Astrocyte (in vitro differentiated cells and primary cell): ENCODE measurements around the gene WDR33. TPM values are rescaled to one million over a fixed set of nuclear protein-coding genes. Genes with fewer than 3 reads are reported as not detected.
"Not testable (repeated sequence)": the region's sequence is repeated elsewhere in the genome, so short reads cannot be mapped to it uniquely, and the experiment has no call there.

ENCODE experiments used
- DNase-seq: peaks from one replicate; pipeline ENCODE4 v3.0.0-alpha.2; 2010; ENCODE audit warnings: low read depth
- FAIRE-seq: peaks from 2 replicates; lab custom pipeline; 2011; peaks lifted over from hg19 to GRCh38; lab: Jason Lieb, UNC
- H2AFZ ChIP-seq: 2 replicates; pipeline ENCODE4 v1.6.0; 2012; ENCODE audit warnings: low read depth, low read length, inconsistent platforms
- H3K27ac ChIP-seq: 2 replicates; pipeline ENCODE4 v1.5.1; 2011; ENCODE audit warnings: low read depth, low read length, inconsistent platforms
- H3K27me3 ChIP-seq: 2 replicates; pipeline ENCODE4 v1.6.0; 2011; ENCODE audit warnings: low read length, inconsistent platforms; ENCODE audit not compliant: insufficient read depth
- H3K36me3 ChIP-seq: 2 replicates; pipeline ENCODE4 v1.5.1; 2011; ENCODE audit warnings: low read length, inconsistent platforms; ENCODE audit not compliant: insufficient read depth
- H3K4me1 ChIP-seq: 2 replicates; pipeline ENCODE4 v1.5.1; 2011; ENCODE audit warnings: low read length, inconsistent platforms; ENCODE audit not compliant: insufficient read depth
- H3K4me2 ChIP-seq: 2 replicates; pipeline ENCODE4 v1.6.0; 2012; ENCODE audit warnings: low read length, inconsistent platforms
- H3K4me3 ChIP-seq: 2 replicates; pipeline ENCODE4 v1.5.1; 2011; ENCODE audit warnings: low read depth, mild to moderate bottlenecking, low read length, inconsistent platforms; ENCODE audit not compliant: insufficient read depth
- H3K79me2 ChIP-seq: 2 replicates; pipeline ENCODE4 v1.6.0; 2012; ENCODE audit warnings: mild to moderate bottlenecking, low read length, inconsistent platforms; ENCODE audit not compliant: insufficient read depth
- H3K9ac ChIP-seq: 2 replicates; pipeline ENCODE4 v1.6.0; 2012; ENCODE audit warnings: mild to moderate bottlenecking, low read length, inconsistent platforms
- H3K9me3 ChIP-seq: 2 replicates; pipeline ENCODE4 v1.5.1; 2012; ENCODE audit warnings: low read depth, mild to moderate bottlenecking, low read length, inconsistent platforms; ENCODE audit not compliant: insufficient read depth
- H4K20me1 ChIP-seq: 2 replicates; pipeline ENCODE4 v1.6.0; 2012; ENCODE audit warnings: low read length, inconsistent platforms; ENCODE audit not compliant: insufficient read depth
- H3K27ac Mint-ChIP-seq: one replicate; pipeline ENCODE4 v1.8.0; 2021; ENCODE audit warnings: mild to moderate bottlenecking, mixed read lengths; ENCODE audit not compliant: unreplicated experiment
- H3K27me3 Mint-ChIP-seq: one replicate; pipeline ENCODE4 v1.8.0; 2021; ENCODE audit warnings: low read depth, mixed read lengths; ENCODE audit not compliant: unreplicated experiment
- H3K36me3 Mint-ChIP-seq: one replicate; pipeline ENCODE4 v1.8.0; 2021; ENCODE audit warnings: low read depth, mixed read lengths; ENCODE audit not compliant: unreplicated experiment
- H3K4me1 Mint-ChIP-seq: one replicate; pipeline ENCODE4 v1.8.0; 2021; ENCODE audit warnings: low read depth, mixed read lengths; ENCODE audit not compliant: unreplicated experiment
- H3K4me3 Mint-ChIP-seq: one replicate; pipeline ENCODE4 v1.8.0; 2021; ENCODE audit warnings: mild to moderate bottlenecking, moderate library complexity, mixed read lengths; ENCODE audit not compliant: unreplicated experiment
- H3K9me3 Mint-ChIP-seq: one replicate; pipeline ENCODE4 v1.8.0; 2021; ENCODE audit warnings: mild to moderate bottlenecking, mixed read lengths; ENCODE audit not compliant: unreplicated experiment
- CTCF ChIP-seq: IDR thresholded peaks from 2 replicates; pipeline ENCODE4 v1.5.1; 2011; ENCODE audit warnings: low read depth, mild to moderate bottlenecking, inconsistent platforms, low read length, moderate library complexity; ENCODE audit not compliant: insufficient read depth
- EZH2 ChIP-seq: IDR thresholded peaks from 2 replicates; pipeline ENCODE4 v1.6.1; 2012; ENCODE audit warnings: mild to moderate bottlenecking, low read length, inconsistent platforms; ENCODE audit not compliant: insufficient read depth
- total RNA-seq: library from RNA; stranded (reverse); gene quantifications from 2 replicates; pipeline ENCODE4 v1.2.1, GENCODE V29; 2021

The WDR33 gene
- total RNA-seq, 1 donor from 2014 or later = 40.9 TPM

GRCh38 chr2:127805491-127805890, 5.5 kb downstream of the WDR33 start:
- FAIRE-seq = no peak

GRCh38 chr2:127799926-127800325, 11.0 kb downstream of the WDR33 start:
- no peak overlapping the region for H3K4me3 Mint-ChIP-seq
- no peaks in the 10 kb centered on the region for H3K27me3 Mint-ChIP-seq
- Histone ChIP-seq H3K4me1 (no peaks in the 10 kb centered on the region), H3K9ac (no peak overlapping the region), H2AFZ (no peak overlapping the region), H3K27me3 (no peaks in the 10 kb centered on the region), H3K27ac (no peak overlapping the region), H3K4me2 (no peak overlapping the region), H3K9me3 (no peaks in the 10 kb centered on the region), H3K36me3 (no peaks in the 10 kb centered on the region), H3K79me2 (peaks cover 99% of the 10 kb centered on the region), H3K4me3 (no peak overlapping the region), H4K20me1 (peaks cover 97% of the 10 kb centered on the region)
- DNase-seq = no peak
- H3K36me3 Mint-ChIP-seq = peaks cover 1% of the 10 kb centered on the region
- no peak overlapping the region for H3K27ac Mint-ChIP-seq
- no peak for FAIRE-seq
- TF ChIP-seq EZH2 (no peak), CTCF (no peak)
- H3K9me3 Mint-ChIP-seq = no peaks in the 10 kb centered on the region
- H3K4me1 Mint-ChIP-seq = peaks cover 2% of the 10 kb centered on the region

More at GRCh38 chr2:127805491-127805890, 5.5 kb downstream of the WDR33 start:
- peaks cover 1% of the 10 kb centered on the region for H3K36me3 Mint-ChIP-seq
- Histone ChIP-seq H2AFZ (no peak overlapping the region), H3K4me2 (no peak overlapping the region), H3K9me3 (no peaks in the 10 kb centered on the region), H3K36me3 (no peaks in the 10 kb centered on the region), H3K9ac (no peak overlapping the region), H4K20me1 (peaks cover 93% of the 10 kb centered on the region), H3K4me3 (no peak overlapping the region), H3K79me2 (peaks cover 100% of the 10 kb centered on the region), H3K27ac (no peak overlapping the region), H3K4me1 (peaks cover 5% of the 10 kb centered on the region), H3K27me3 (no peaks in the 10 kb centered on the region)
- H3K4me3 Mint-ChIP-seq = no peak overlapping the region
- no peak overlapping the region for H3K27ac Mint-ChIP-seq
- no peaks in the 10 kb centered on the region for H3K27me3 Mint-ChIP-seq
- TF ChIP-seq CTCF (no peak), EZH2 (no peak)
- H3K9me3 Mint-ChIP-seq = no peaks in the 10 kb centered on the region
- no peak for DNase-seq
- H3K4me1 Mint-ChIP-seq = peaks cover 17% of the 10 kb centered on the region

GRCh38 chr2:127796389-127796788, 14.6 kb downstream of the WDR33 start:
- no peak overlapping the region for H3K4me3 ChIP-seq
- Mint-ChIP-seq H3K27me3 (no peaks in the 10 kb centered on the region), H3K4me3 (no peak overlapping the region), H3K9me3 (no peaks in the 10 kb centered on the region), H3K4me1 (peaks cover 2% of the 10 kb centered on the region), H3K27ac (no peak overlapping the region), H3K36me3 (peaks cover 1% of the 10 kb centered on the region)
- DNase-seq = no peak
- H3K27me3 ChIP-seq = no peaks in the 10 kb centered on the region
- H3K9ac ChIP-seq = no peak overlapping the region
- no peak for TF ChIP-seq CTCF
- TF ChIP-seq EZH2 = no peak
- H3K4me2 ChIP-seq = no peak overlapping the region
- no peak overlapping the region for H2AFZ ChIP-seq
- H4K20me1 ChIP-seq = peaks cover 96% of the 10 kb centered on the region
- H3K36me3 ChIP-seq = no peaks in the 10 kb centered on the region
- no peaks in the 10 kb centered on the region for H3K9me3 ChIP-seq
- no peak overlapping the region for H3K27ac ChIP-seq
- FAIRE-seq = no peak
- peaks cover 99% of the 10 kb centered on the region for H3K79me2 ChIP-seq
- no peaks in the 10 kb centered on the region for H3K4me1 ChIP-seq

- FAIRE-seq = not testable (repeated sequence)
These were observed 16.1 kb downstream of the WDR33 start for GRCh38 chr2:127794901-127795300.

More at GRCh38 chr2:127794901-127795300, 16.1 kb downstream of the WDR33 start:
- H3K9me3 ChIP-seq, H3K36me3 ChIP-seq, H3K4me3 Mint-ChIP-seq, H3K4me2 ChIP-seq, H3K4me1 Mint-ChIP-seq, H3K27me3 Mint-ChIP-seq, H3K27me3 ChIP-seq, H3K27ac Mint-ChIP-seq, H3K9me3 Mint-ChIP-seq, H3K9ac ChIP-seq, H3K4me1 ChIP-seq, H3K4me3 ChIP-seq, H3K36me3 Mint-ChIP-seq, DNase-seq, H3K27ac ChIP-seq, H2AFZ ChIP-seq: not testable (repeated sequence)
- Histone ChIP-seq H3K79me2 (peaks cover 99% of the 10 kb centered on the region), H4K20me1 (peaks cover 95% of the 10 kb centered on the region)
